Testis (tissue), 3 donors: ENCODE results near the gene SLC35B2. TPM values are rescaled to one million over a fixed set of nuclear protein-coding genes. Genes with fewer than 3 reads are reported as not detected.

Experiments used
- DNase-seq: peaks from one replicate; pipeline ENCODE4 v3.0.0-alpha.2; 2019
- H3K27ac ChIP-seq, 2 donors: fragments of 200-600 bp; sonication (generic); one replicate each; pipeline ENCODE4 v1.5.1; 2019
- H3K27me3 ChIP-seq: fragments of 200-600 bp; sonication (generic); one replicate; pipeline ENCODE4 v1.5.1; 2019
- H3K36me3 ChIP-seq: fragments of 200-600 bp; sonication (generic); one replicate; pipeline ENCODE4 v1.5.1; 2017; ENCODE audit warnings: low read depth; ENCODE audit errors: missing control alignments
- H3K4me1 ChIP-seq: fragments of 200-600 bp; sonication (generic); one replicate; pipeline ENCODE4 v1.5.1; 2019
- H3K4me3 ChIP-seq, 2 donors: fragments of 200-600 bp; sonication (generic); one replicate each; pipeline ENCODE4 v1.5.1; 2017 to 2019
- H3K9me3 ChIP-seq: fragments of 200-600 bp; sonication (generic); one replicate; pipeline ENCODE4 v1.5.1; 2017
- CTCF ChIP-seq, 3 experiments: fragments of 450-650 bp in 2 of 3; fragments of 200-600 bp in 1 of 3; sonication (generic) in 1 of 3; IDR thresholded peaks; one replicate each; pipeline ENCODE4 v1.5.1; 2016 to 2019; ENCODE audit warnings: antibody characterized with exemption in 3 of 3, mild to moderate bottlenecking in 2 of 3, moderate library complexity in 1 of 3
- POLR2A ChIP-seq: fragments of 450-650 bp; IDR thresholded peaks from one replicate; pipeline ENCODE4 v1.6.1; 2017; ENCODE audit warnings: antibody characterized with exemption, mild to moderate bottlenecking, moderate library complexity
- WGBS, 2 donors: methylation state at CpG; one replicate each; pipeline ENCODE4 v1.1.5; 2018; 5-methylcytosine and 5-hydroxymethylcytosine counted together
- intact Hi-C: fragments of 100-400 bp; cut with DNase I; formaldehyde crosslinking; loops from one replicate; pipeline ENCODE4 v1.15.1; 2023; ENCODE audit warnings: low total_unique reads
- polyA plus RNA-seq: library from polyadenylated mRNA; stranded (reverse); fragments of 350-450 nt; fragmentation: Illumina TruSeq; extraction: RNeasy Lipid Tissue Mini Kit (QIAGEN cat#74804); gene quantifications from one replicate; pipeline ENCODE4 v1.2.3, GENCODE V29; 2014; ENCODE audit warnings: low read depth, low replicate concordance; ENCODE audit not compliant: insufficient read depth
- total RNA-seq, 2 donors: library from RNA; depleted of rRNA; stranded (reverse); fragments of >200 nt; gene quantifications; one replicate each; pipeline ENCODE4 v1.2.3, GENCODE V29; 2016

The SLC35B2 gene
- total and polyA plus RNA-seq, 3 donors from 2014 or later, result 32.1 to 49.8 (median 42.4) TPM

- Histone ChIP-seq H3K4me1 (no peaks in the 10 kb centered on the region), H3K36me3 (no peaks in the 10 kb centered on the region), H3K27ac (no peak overlapping the region), H3K27me3 (no peaks in the 10 kb centered on the region), H3K9me3 (no peaks in the 10 kb centered on the region), H3K4me3 (no peak overlapping the region)
- 59 to 67% methylated on average over 2 of the region's 2 CpGs for WGBS, 2 donors
- intact Hi-C loops, result no loop called here
- TF ChIP-seq CTCF (IDR thresholded peaks at IDR 0.05) (no peak), POLR2A (no peak)
- no peak for DNase-seq
Observed at GRCh38 chr6:44286747-44287146, 29.4 kb upstream of the SLC35B2 start.

- no peak overlapping the region for H3K27ac ChIP-seq
- no peaks in the 10 kb centered on the region for H3K36me3 ChIP-seq
- H3K4me3 ChIP-seq, result peak overlapping the region in 1 of 2 donors; percentile 11
- H3K27me3 ChIP-seq, result no peaks in the 10 kb centered on the region
- DNase-seq, result no peak
- intact Hi-C loops, result no loop called here
- TF ChIP-seq POLR2A (no peak), CTCF (IDR thresholded peaks at IDR 0.05) (no peak)
- H3K9me3 ChIP-seq, result no peaks in the 10 kb centered on the region
- no peaks in the 10 kb centered on the region for H3K4me1 ChIP-seq
- 65% methylated on average over 9 to 12 of the region's 12 CpGs for WGBS, 2 donors
Observed at GRCh38 chr6:44286285-44286565, 28.9 kb upstream of the SLC35B2 start.

GRCh38 chr6:44285552-44286284 is 28.4 kb upstream of the SLC35B2 start:
- 43 to 72% methylated on average over 5 to 25 of the region's 25 CpGs for WGBS, 2 donors
- no peak for DNase-seq
- Histone ChIP-seq H3K9me3 (no peaks in the 10 kb centered on the region), H3K4me1 (no peaks in the 10 kb centered on the region), H3K27ac (no peak overlapping the region), H3K4me3 (peak overlapping the region in 1 of 2 donors; percentile 11), H3K36me3 (no peaks in the 10 kb centered on the region), H3K27me3 (no peaks in the 10 kb centered on the region)
- intact Hi-C loops, result no loop called here
- no peak for TF ChIP-seq CTCF (IDR thresholded peaks at IDR 0.05)
- no peak for TF ChIP-seq POLR2A

DNA sequence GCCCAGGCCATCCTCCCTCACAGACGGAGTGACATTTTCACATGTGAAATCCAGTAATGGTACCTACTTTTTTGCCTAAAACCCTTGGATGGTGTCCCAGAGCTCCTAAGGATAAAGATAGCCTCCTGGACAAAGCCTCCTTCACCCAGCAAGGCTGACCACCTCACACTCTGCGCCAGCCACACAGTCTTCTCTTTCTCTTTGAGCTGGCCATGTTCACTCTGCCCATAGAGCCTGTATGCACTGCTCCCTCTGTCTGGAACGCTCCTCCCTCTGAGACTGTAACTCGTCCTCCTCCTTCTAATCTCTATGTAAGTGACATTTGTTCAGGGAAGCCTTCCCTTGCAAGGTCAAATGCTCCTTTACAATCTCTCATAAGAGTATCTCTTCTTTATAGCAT is 27.5 kb upstream of the SLC35B2 start:
- no peaks in the 10 kb centered on the region for H3K27me3 ChIP-seq
- 64 to 76% methylated on average over 4 of the region's 4 CpGs for WGBS, 2 donors

More for the DNA sequence above, 27.5 kb upstream of the SLC35B2 start:
- Histone ChIP-seq H3K4me1 (no peaks in the 10 kb centered on the region), H3K9me3 (no peaks in the 10 kb centered on the region), H3K36me3 (no peaks in the 10 kb centered on the region), H3K27ac (no peak overlapping the region), H3K4me3 (no peak overlapping the region)
- no peak for DNase-seq
- intact Hi-C loops, result no loop called here
- TF ChIP-seq POLR2A (no peak), CTCF (IDR thresholded peaks at IDR 0.05) (no peak)
